Measurements from ENCODE around the gene SMARCAL1.
"Not testable (repeated sequence)": the region's sequence is repeated elsewhere in the genome, so short reads cannot be mapped to it uniquely, and the experiment has no call there.

SMARCAL1 gene

GRCh38 chr2:216412022-216412999, at the start of gene SMARCAL1:
Gene SMARCAL1, plus strand, starts transcription at chr2:216412484. Its CDS starts 2,221 bp downstream, at chr2:216414705.
- peak; percentile 99 for DNase-seq

- DNase-seq: no peak
Measured at GRCh38 chr2:216362730-216363129, 49.6 kb upstream of the SMARCAL1 start.

- no peak for DNase-seq
Measured at GRCh38 chr2:216363221-216363620, 49.1 kb upstream of the SMARCAL1 start.

GRCh38 chr2:216365518-216365917, 46.8 kb upstream of the SMARCAL1 start:
- no peak for DNase-seq

- DNase-seq: no peak
Measured at GRCh38 chr2:216366777-216367471, 45.4 kb upstream of the SMARCAL1 start.

- DNase-seq: no peak
Measured at GRCh38 chr2:216369821-216370220, 42.5 kb upstream of the SMARCAL1 start.

- DNase-seq: no peak
Measured at GRCh38 chr2:216370961-216371712, 41.1 kb upstream of the SMARCAL1 start.

GRCh38 chr2:216371721-216372702, 40.3 kb upstream of the SMARCAL1 start, which contains the start of gene MARCHF4:
Gene MARCHF4, minus strand, starts transcription at chr2:216372483. Its CDS starts 2,223 bp downstream, at chr2:216370260.
- DNase-seq: peak; percentile 85

GRCh38 chr2:216372761-216373291, 39.5 kb upstream of the SMARCAL1 start:
- no peak for DNase-seq

GRCh38 chr2:216373896-216374295, 38.4 kb upstream of the SMARCAL1 start:
- DNase-seq: no peak

GRCh38 chr2:216375286-216375685, 37.0 kb upstream of the SMARCAL1 start:
- no peak for DNase-seq

- DNase-seq: no peak
Measured at GRCh38 chr2:216379977-216380376, 32.3 kb upstream of the SMARCAL1 start.

- DNase-seq: not testable (repeated sequence)
Measured at GRCh38 chr2:216384409-216384808, 27.9 kb upstream of the SMARCAL1 start.

- DNase-seq: no peak
Measured at GRCh38 chr2:216385478-216385877, 26.8 kb upstream of the SMARCAL1 start.

- DNase-seq: no peak
Measured at GRCh38 chr2:216387262-216387661, 25.0 kb upstream of the SMARCAL1 start.

GRCh38 chr2:216388046-216388884, 24.0 kb upstream of the SMARCAL1 start:
- no peak for DNase-seq

- DNase-seq: no peak
Measured at GRCh38 chr2:216389570-216389969, 22.7 kb upstream of the SMARCAL1 start.

- DNase-seq: no peak
Measured at GRCh38 chr2:216391401-216391800, 20.9 kb upstream of the SMARCAL1 start.

GRCh38 chr2:216392018-216392562, 20.2 kb upstream of the SMARCAL1 start:
- DNase-seq: no peak
